IMR-90 (cell line): Measurements from ENCODE around the gene STAT5A. TPM values are rescaled to one million over a fixed set of nuclear protein-coding genes. Genes with fewer than 3 reads are reported as not detected.

Experiments
- ATAC-seq: fragments of 200-7000 bp; cut with Tn5 transposase; 2 replicates; pipeline ENCODE4 v1.9.1; 2020; ENCODE audit warnings: low read depth, mild to moderate bottlenecking, moderate library complexity
- BruUV-seq: library from RNA; stranded (reverse); fragments of 400-500 nt; replicated peaks from 2 replicates; lab custom pipeline; 2021; lab: Mats Ljungman, UMichigan
- CTCF ChIA-PET: fragments of 300-600 bp; formaldehyde crosslinking; extraction: SDS; loops from one replicate; lab custom pipeline; 2021; ENCODE audit warnings: antibody characterized with exemption; lab: Yijun Ruan, JAX
- POLR2A ChIA-PET: fragments of 300-600 bp; sonication (Branson Sonifier 250); formaldehyde crosslinking; loops from one replicate; lab custom pipeline; 2022; ENCODE audit warnings: antibody characterized with exemption; ENCODE audit not compliant: unreplicated experiment; lab: Charles Lee
- DNase-seq: peaks from one replicate; pipeline ENCODE4 v3.0.0; 2013
- H2AFZ ChIP-seq: replicated peaks from 2 replicates; pipeline ENCODE3; 2013; ENCODE audit warnings: low read length, mild to moderate bottlenecking; ENCODE audit not compliant: poor library complexity
- H2AK5ac ChIP-seq: 2 replicates; pipeline ENCODE4 v1.6.1; 2013; ENCODE audit warnings: low read depth, low read length, inconsistent platforms
- H2AK9ac ChIP-seq: replicated peaks from 2 replicates; pipeline ENCODE3; 2013; ENCODE audit warnings: mild to moderate bottlenecking, low read depth, low read length, moderate library complexity; ENCODE audit not compliant: poor library complexity
- H2BK120ac ChIP-seq: 2 replicates; pipeline ENCODE4 v1.6.1; 2013; ENCODE audit warnings: low read depth, low read length, inconsistent platforms
- H2BK15ac ChIP-seq: 3 replicates; pipeline ENCODE4 v1.6.1; 2013; ENCODE audit warnings: low read depth, low read length, inconsistent platforms
- H2BK20ac ChIP-seq: 2 replicates; pipeline ENCODE4 v1.6.1; 2013; ENCODE audit warnings: low read depth, mild to moderate bottlenecking, inconsistent platforms, low read length, moderate library complexity
- H2BK5ac ChIP-seq: 2 replicates; pipeline ENCODE4 v1.6.1; 2013; ENCODE audit warnings: mild to moderate bottlenecking, low read depth, low read length, inconsistent platforms; ENCODE audit not compliant: poor library complexity, severe bottlenecking
- H3K14ac ChIP-seq: replicated peaks from 2 replicates; pipeline ENCODE4 v1.6.1; 2013; ENCODE audit warnings: low read depth, low read length, inconsistent platforms
- H3K18ac ChIP-seq: 2 replicates; pipeline ENCODE4 v1.6.1; 2013; ENCODE audit warnings: low read depth, low read length, control low read depth
- H3K23ac ChIP-seq: 2 replicates; pipeline ENCODE4 v1.6.1; 2013; ENCODE audit warnings: low read depth, low read length, inconsistent platforms
- H3K27ac ChIP-seq: 2 replicates; pipeline ENCODE4 v1.5.1; 2013; ENCODE audit warnings: mild to moderate bottlenecking, control low read depth, low read length; ENCODE audit not compliant: insufficient read depth
- H3K27me3 ChIP-seq: 2 replicates; pipeline ENCODE4 v1.6.1; 2013; ENCODE audit warnings: low read length; ENCODE audit not compliant: control insufficient read depth, insufficient read depth
- H3K36me3 ChIP-seq: 2 replicates; pipeline ENCODE4 v1.6.1; 2013; ENCODE audit warnings: low read length, mixed read lengths; ENCODE audit not compliant: control insufficient read depth, insufficient read depth
- H3K4ac ChIP-seq: 2 replicates; pipeline ENCODE4 v1.6.1; 2013; ENCODE audit warnings: low read depth, low read length, inconsistent platforms
- H3K4me1 ChIP-seq: 2 replicates; pipeline ENCODE4 v1.6.1; 2013; ENCODE audit warnings: low read length, mixed read lengths; ENCODE audit not compliant: control insufficient read depth, insufficient read depth
- H3K4me2 ChIP-seq: 2 replicates; pipeline ENCODE4 v1.6.1; 2013; ENCODE audit warnings: low read depth, mild to moderate bottlenecking, control low read depth, low read length, moderate library complexity
- H3K4me3 ChIP-seq: 2 replicates; pipeline ENCODE4 v1.5.1; 2013; ENCODE audit warnings: low read depth, mild to moderate bottlenecking, control low read depth, low read length, moderate library complexity; ENCODE audit not compliant: insufficient read depth
- H3K56ac ChIP-seq: 2 replicates; pipeline ENCODE4 v1.6.1; 2013; ENCODE audit warnings: low read length, inconsistent platforms; ENCODE audit not compliant: insufficient read depth; ENCODE audit errors: extremely low read depth
- H3K79me1 ChIP-seq, 2 experiments: 2 replicates each; pipeline ENCODE4 v1.6.1; 2013; ENCODE audit warnings: low read length in 2 of 2, inconsistent platforms in 1 of 2, low read depth in 1 of 2
- H3K9ac ChIP-seq: 2 replicates; pipeline ENCODE4 v1.6.1; 2013; ENCODE audit warnings: low read depth, low read length, control low read depth
- H3K9me1 ChIP-seq: 2 replicates; pipeline ENCODE4 v1.6.1; 2013; ENCODE audit warnings: low read length, inconsistent platforms; ENCODE audit not compliant: insufficient read depth
- H3K9me3 ChIP-seq: 2 replicates; pipeline ENCODE4 v1.6.1; 2013; ENCODE audit warnings: low read length; ENCODE audit not compliant: control insufficient read depth, insufficient read depth
- H4K20me1 ChIP-seq: 2 replicates; pipeline ENCODE4 v1.6.1; 2013; ENCODE audit warnings: low read length, inconsistent platforms; ENCODE audit not compliant: insufficient read depth
- H4K5ac ChIP-seq: 2 replicates; pipeline ENCODE4 v1.6.1; 2013; ENCODE audit warnings: mild to moderate bottlenecking, low read depth, low read length, control low read depth
- H4K8ac ChIP-seq, 2 experiments: 2 replicates each; pipeline ENCODE4 v1.6.1; 2013; ENCODE audit warnings: low read depth in 2 of 2, low read length in 2 of 2, control low read depth in 1 of 2, inconsistent platforms in 1 of 2
- H4K91ac ChIP-seq: 2 replicates; pipeline ENCODE4 v1.6.1; 2013; ENCODE audit warnings: low read depth, low read length, inconsistent platforms; ENCODE audit not compliant: insufficient read depth
- BHLHE40 ChIP-seq: fragments of 150-350 bp; IDR thresholded peaks from 2 replicates; pipeline ENCODE4 v1.6.1; 2016; ENCODE audit warnings: mild to moderate bottlenecking, low read depth, low read length
- CEBPB ChIP-seq: IDR thresholded peaks from 2 replicates; pipeline ENCODE4 v1.6.1; 2012; ENCODE audit warnings: low read depth, low read length, improper control_type of control experiment
- CHD1 ChIP-seq: IDR thresholded peaks from 2 replicates; pipeline ENCODE4 v1.6.1; 2012; ENCODE audit warnings: low read depth, low read length, improper control_type of control experiment
- CTCF ChIP-seq: conservative IDR thresholded peaks from 2 replicates; pipeline ENCODE4 v1.5.1; 2012; ENCODE audit warnings: mild to moderate bottlenecking, low read depth, low read length, improper control_type of control experiment
- FOS ChIP-seq: fragments of 150-350 bp; IDR thresholded peaks from 2 replicates; pipeline ENCODE4 v1.6.1; 2016; ENCODE audit warnings: low read depth, low read length
- MAFK ChIP-seq: IDR thresholded peaks from 2 replicates; pipeline ENCODE4 v1.6.1; 2012; ENCODE audit warnings: low read depth, low read length, improper control_type of control experiment
- MAZ ChIP-seq: IDR thresholded peaks from 2 replicates; pipeline ENCODE4 v1.6.1; 2012; ENCODE audit warnings: low read depth, mild to moderate bottlenecking, low read length, improper control_type of control experiment, moderate library complexity, borderline replicate concordance
- MXI1 ChIP-seq: IDR thresholded peaks from 2 replicates; pipeline ENCODE4 v1.6.1; 2012; ENCODE audit warnings: low read depth, mild to moderate bottlenecking, low read length, moderate library complexity, borderline replicate concordance
- NFE2L2 ChIP-seq: fragments of 150-350 bp; IDR thresholded peaks from 2 replicates; pipeline ENCODE4 v1.6.1; 2016; ENCODE audit warnings: low read depth, mild to moderate bottlenecking, low read length
- POLR2A ChIP-seq: IDR thresholded peaks from 2 replicates; pipeline ENCODE4 v1.6.1; 2012; ENCODE audit warnings: mild to moderate bottlenecking, low read depth, low read length
- RAD21 ChIP-seq: IDR thresholded peaks from 2 replicates; pipeline ENCODE4 v1.6.1; 2012; ENCODE audit warnings: low read length, improper control_type of control experiment
- RCOR1 ChIP-seq: IDR thresholded peaks from 2 replicates; pipeline ENCODE4 v1.6.1; 2012; ENCODE audit warnings: mild to moderate bottlenecking, low read length, improper control_type of control experiment; ENCODE audit not compliant: insufficient replicate concordance
- RFX5 ChIP-seq: IDR thresholded peaks from 2 replicates; pipeline ENCODE4 v1.8.0; 2012; ENCODE audit warnings: low read depth, mild to moderate bottlenecking, low read length, moderate library complexity
- SMC3 ChIP-seq: fragments of 150-350 bp; IDR thresholded peaks from 2 replicates; pipeline ENCODE4 v1.6.1; 2016; ENCODE audit warnings: low read depth, mild to moderate bottlenecking, antibody characterized with exemption, low read length, moderate library complexity
- USF2 ChIP-seq: fragments of 150-350 bp; IDR thresholded peaks from 2 replicates; pipeline ENCODE4 v1.6.1; 2017; ENCODE audit warnings: mild to moderate bottlenecking, antibody characterized with exemption, low read length, low read depth
- WGBS, 2 experiments: methylation state at CpG; one replicate each; pipeline versions ENCODE4 v1.1.5 to v1.1.7; 2013; ENCODE audit warnings: missing lambda C conversion rate in 2 of 2; ENCODE audit not compliant: insufficient read length in 1 of 2; ENCODE audit errors: extremely low coverage in 2 of 2; 5-methylcytosine and 5-hydroxymethylcytosine counted together
- dilution Hi-C: fragments of 300-500 bp; cut with HindIII; formaldehyde crosslinking; loops from one replicate; pipeline ENCODE4 v1.14.3; 2018; ENCODE audit warnings: low sequenced_read_pairs; ENCODE audit not compliant: unreplicated experiment
- in situ Hi-C: fragments of 300-500 bp; cut with MboI; formaldehyde crosslinking; loops from 3 replicates; pipeline ENCODE4 v1.14.3; 2019; ENCODE audit warnings: low sequenced_read_pairs, inconsistent platforms, mixed read lengths
- intact Hi-C: fragments of 100-400 bp; cut with micrococcal nuclease; formaldehyde crosslinking; loops from 2 replicates; pipeline ENCODE4 v1.10.0; 2022
- polyA plus RNA-seq, 3 experiments: library from polyadenylated mRNA; depleted of rRNA; stranded (reverse); fragments of >200 nt; gene quantifications; 2 replicates each; pipeline ENCODE4 v1.2.3, GENCODE V29; 2012; ENCODE audit warnings: low replicate concordance in 1 of 3
- total RNA-seq: library from RNA; depleted of rRNA; stranded (reverse); fragments of >200 nt; gene quantifications from 2 replicates; pipeline ENCODE4 v1.2.3, GENCODE V29; 2012

STAT5A gene
- total and polyA plus RNA-seq, 2 of the 4 experiments (the other 2 are of a cell fraction): 1.3 to 1.4 TPM

- no TSS peak for BruUV-seq
- in situ Hi-C loops: no loop called here
- peak overlapping the region; percentile 65; the same call in 1 of the 2 replicates for H3K14ac ChIP-seq
- ATAC-seq (no peak), DNase-seq (no peak)
- peak overlapping the region; percentile 63 for H3K4me3 ChIP-seq
- peak overlapping the region; percentile 75 for H2AK9ac ChIP-seq
- intact Hi-C loops: no loop called here
- no CpG with 5 or more reads among the region's 14 CpGs for WGBS, 2 experiments
- no peak overlapping the region for H4K91ac ChIP-seq
- dilution Hi-C loops: no loop called here
- CTCF ChIA-PET: interaction anchor here (0.7 kb wide), 1 partner anchor 25 kb away, joined by 3 read pairs; no protein-coding TSS in a partner anchor
- no peak overlapping the region; the same call in 1 of the 2 replicates for H2AK5ac ChIP-seq
- H2BK5ac ChIP-seq: no peak overlapping the region
- no peaks in the 10 kb centered on the region for H4K20me1 ChIP-seq
- H2BK15ac ChIP-seq: no peak overlapping the region
- H3K4me2 ChIP-seq: peak overlapping the region; percentile 23
- POLR2A ChIA-PET: no interaction called here
- H4K8ac ChIP-seq: peak overlapping the region; percentile 55 to 83; a peak in 3 of 4 replicates
- H4K5ac ChIP-seq: peak overlapping the region; percentile 4
- H3K4me1 ChIP-seq: peaks cover 14% of the 10 kb centered on the region
- H3K9ac ChIP-seq: peak overlapping the region; percentile 28; the same call in 1 of the 2 replicates
- H3K4ac ChIP-seq: peak overlapping the region; percentile 22
- no peak overlapping the region for H3K56ac ChIP-seq
- no peaks in the 10 kb centered on the region for H3K9me3 ChIP-seq
- 0 out of 2 replicates have a peak, but pooled peaks cover 4% of the 10 kb centered on the region for H3K9me1 ChIP-seq
- H3K79me1 ChIP-seq: no peaks in the 10 kb centered on the region
- no peak overlapping the region for H3K18ac ChIP-seq
- no peak overlapping the region for H2BK20ac ChIP-seq
- H2AFZ ChIP-seq: peak overlapping the region; percentile 92
- no peaks in the 10 kb centered on the region for H3K36me3 ChIP-seq
- H2BK120ac ChIP-seq: no peak overlapping the region
- H3K27ac ChIP-seq: no peak overlapping the region
- H3K23ac ChIP-seq: peak overlapping the region; percentile 67; the same call in 1 of the 2 replicates
- no peaks in the 10 kb centered on the region; the same call in 1 of the 2 replicates for H3K27me3 ChIP-seq
- TF ChIP-seq MXI1 (no peak), SMC3 (no peak), USF2 (no peak), NFE2L2 (no peak), CHD1 (no peak), MAFK (no peak), FOS (no peak), RFX5 (no peak), MAZ (no peak), BHLHE40 (no peak), CTCF (no peak), POLR2A (no peak), RCOR1 (no peak), RAD21 (no peak), CEBPB (no peak)
Observed at GRCh38 chr17:42287305-42287976, 857 bp upstream of the STAT5A start.
